HG03139 (cell line): ENCODE measurements around the gene FAM161A.
"Not testable (repeated sequence)": the region's sequence is repeated elsewhere in the genome, so short reads cannot be mapped to it uniquely, and the experiment has no call there.

Source experiments
- ATAC-seq: cut with Tn5 transposase; IDR thresholded peaks from one replicate; pipeline ENCODE4 v1.9.1; 2021; ENCODE audit not compliant: unreplicated experiment

Gene FAM161A, protein sequence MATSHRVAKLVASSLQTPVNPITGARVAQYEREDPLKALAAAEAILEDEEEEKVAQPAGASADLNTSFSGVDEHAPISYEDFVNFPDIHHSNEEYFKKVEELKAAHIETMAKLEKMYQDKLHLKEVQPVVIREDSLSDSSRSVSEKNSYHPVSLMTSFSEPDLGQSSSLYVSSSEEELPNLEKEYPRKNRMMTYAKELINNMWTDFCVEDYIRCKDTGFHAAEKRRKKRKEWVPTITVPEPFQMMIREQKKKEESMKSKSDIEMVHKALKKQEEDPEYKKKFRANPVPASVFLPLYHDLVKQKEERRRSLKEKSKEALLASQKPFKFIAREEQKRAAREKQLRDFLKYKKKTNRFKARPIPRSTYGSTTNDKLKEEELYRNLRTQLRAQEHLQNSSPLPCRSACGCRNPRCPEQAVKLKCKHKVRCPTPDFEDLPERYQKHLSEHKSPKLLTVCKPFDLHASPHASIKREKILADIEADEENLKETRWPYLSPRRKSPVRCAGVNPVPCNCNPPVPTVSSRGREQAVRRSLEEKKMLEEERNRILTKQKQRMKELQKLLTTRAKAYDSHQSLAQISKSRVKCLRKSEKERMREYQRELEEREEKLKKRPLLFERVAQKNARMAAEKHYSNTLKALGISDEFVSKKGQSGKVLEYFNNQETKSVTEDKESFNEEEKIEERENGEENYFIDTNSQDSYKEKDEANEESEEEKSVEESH

DNA sequence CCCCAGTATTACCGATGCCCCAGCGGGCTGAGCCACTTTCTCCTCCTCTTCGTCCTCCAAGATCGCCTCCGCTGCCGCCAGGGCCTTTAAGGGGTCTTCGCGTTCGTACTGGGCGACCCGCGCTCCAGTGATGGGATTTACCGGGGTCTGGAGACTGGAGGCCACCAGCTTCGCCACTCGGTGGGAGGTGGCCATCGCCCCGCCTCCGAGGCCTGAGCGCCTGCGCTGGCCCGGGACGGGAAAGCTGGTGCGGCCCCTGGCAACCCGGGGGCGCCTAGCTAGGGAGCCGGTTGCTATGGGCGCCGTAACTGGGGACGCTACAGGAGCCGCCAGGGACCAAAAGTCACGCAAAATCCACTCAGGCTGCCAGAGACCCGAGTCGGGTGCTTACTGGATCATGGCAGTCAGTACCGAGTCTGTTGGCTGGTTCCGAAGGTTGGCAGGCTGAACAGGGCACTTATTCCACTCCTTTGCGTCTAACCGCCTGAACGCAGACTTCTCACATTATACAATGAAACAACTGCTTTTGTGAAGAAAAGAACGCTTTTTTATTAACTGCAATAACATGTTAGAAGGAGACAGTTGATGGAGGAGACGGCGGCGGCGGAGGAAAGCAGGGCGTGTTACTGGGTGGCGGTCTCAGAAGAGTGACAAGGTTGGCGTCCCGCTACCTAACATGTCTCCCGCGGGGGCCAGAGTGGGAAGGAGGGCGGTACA lies at the start of gene FAM161A:
TSS of gene FAM161A (minus strand) at position 214 of the 717 bp plus-strand sequence. CDS start at position 195, 19 bp downstream.
- peak; percentile 69 for ATAC-seq

- ATAC-seq: no peak
Observed at GRCh38 chr2:61900281-61900680, 46.4 kb upstream of the FAM161A start.

DNA sequence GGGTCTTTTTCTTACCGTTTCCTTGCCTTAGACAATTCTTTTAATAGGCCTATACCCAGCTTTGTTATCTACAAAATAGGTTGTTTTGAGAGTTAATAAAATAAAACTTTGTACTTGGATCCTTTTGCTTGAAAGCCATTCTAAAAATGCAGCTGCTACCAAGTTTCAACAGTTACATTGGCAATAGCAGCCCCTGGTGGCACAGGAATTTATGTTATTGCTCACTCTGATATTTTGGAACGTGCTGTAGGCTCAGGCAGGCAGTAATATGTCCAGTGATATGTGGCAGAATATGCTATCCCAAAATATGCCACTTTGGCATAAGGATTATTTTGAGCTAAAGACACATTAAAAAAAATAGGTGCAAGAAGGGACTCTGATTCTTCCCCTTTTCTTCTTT lies 45.0 kb upstream of the FAM161A start:
- ATAC-seq: no peak

DNA sequence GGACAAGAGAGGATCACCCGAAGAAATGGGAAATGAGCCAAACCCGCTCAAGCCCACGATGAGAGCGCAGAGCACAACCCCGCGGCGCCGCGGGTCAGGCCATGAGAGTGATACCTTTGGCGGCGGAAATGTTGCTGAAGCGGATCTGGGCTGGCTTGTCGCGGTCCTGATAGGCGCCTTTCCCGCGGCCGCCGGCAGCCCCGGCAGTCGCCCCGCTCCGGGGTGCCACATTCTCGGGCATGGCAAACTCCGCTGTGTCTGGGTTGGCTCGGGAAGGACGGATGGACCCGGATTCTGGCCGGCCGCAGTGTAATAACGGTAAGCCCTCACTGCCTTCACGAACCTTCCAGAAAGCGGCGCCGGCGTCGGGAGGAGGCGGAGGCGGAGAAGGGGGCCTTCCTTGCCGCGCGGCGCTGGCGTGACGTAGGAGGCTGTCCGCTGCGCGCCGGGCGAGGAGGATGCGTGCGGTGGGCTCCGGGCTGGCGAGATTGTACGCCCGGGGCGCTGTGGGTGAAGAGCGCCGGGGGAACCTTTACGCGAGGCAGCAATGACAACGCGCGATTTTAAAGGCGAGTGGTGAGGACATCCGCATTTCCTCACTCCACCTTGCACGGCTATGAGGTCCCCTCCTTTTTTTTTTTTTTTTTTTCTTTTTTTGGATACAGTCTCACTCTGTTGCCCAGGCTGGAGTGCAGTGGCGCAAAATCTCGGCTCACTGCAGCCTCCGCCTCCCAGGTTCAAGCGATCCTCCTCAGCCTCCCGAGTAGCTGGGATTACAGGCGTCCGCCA lies 34.6 kb upstream of the FAM161A start, which contains the start of gene CCT4:
TSS of gene CCT4 (minus strand) at position 390 of the 789 bp plus-strand sequence. CDS start at position 241, 149 bp downstream.
- peak; percentile 77 for ATAC-seq

DNA sequence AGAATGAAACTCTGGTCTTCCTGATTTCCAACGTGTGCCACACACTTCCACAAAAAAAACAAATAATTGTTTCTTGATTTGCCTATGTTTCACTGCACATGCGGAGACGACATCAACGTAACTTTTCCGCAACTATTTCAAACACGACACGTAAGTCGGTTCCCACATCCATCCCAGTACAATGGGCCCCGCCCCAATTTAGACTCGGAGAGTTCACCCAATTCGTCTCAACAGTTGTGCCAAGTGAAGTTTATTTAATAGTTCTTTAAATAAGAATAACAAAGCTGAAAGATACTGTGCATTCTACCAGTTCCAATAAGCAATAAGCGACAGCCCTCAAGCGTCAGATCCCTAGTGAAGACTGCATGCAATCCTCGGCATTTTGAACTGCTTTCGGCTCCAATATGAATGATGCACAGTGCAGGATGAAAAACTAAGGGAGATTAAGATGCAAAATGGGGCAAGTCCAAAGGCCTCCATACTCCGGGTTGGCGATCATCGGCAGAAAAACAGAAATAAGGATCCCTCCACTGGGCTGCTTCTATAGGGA lies 33.9 kb upstream of the FAM161A start:
- peak; percentile 10 for ATAC-seq

DNA sequence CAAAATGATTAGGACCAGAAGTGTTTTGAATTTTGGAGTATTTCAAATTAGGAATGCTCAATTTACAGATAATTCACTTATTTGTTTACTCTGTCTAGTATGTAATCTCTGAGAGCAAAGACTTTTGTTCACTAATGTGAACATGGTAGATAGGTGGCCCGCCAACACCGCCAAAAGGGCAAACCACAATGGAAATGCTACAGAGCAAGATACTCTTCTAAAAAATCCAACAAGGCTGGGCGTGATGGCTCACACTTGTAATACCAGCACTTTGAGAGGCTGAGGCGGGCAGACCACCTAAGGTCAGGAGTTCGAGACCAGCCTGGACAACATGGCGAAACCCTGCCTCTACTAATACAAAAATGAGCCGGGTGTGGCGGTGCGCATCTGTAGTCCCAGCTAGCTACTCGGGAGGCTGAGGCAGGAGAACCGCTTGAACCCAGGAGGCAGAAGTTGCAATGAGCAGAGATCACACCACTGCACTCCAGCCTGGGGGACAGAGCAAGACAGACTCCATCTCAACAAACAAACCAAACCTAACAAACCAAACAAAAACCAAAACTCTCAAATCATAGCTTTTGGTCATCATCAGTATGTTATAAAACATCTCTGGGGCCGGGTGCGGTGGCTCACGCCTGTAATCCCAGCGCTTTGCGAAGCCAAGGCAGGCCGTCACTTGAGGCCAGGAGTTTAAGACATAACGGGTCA lies 32.2 kb upstream of the FAM161A start:
- no peak for ATAC-seq

DNA sequence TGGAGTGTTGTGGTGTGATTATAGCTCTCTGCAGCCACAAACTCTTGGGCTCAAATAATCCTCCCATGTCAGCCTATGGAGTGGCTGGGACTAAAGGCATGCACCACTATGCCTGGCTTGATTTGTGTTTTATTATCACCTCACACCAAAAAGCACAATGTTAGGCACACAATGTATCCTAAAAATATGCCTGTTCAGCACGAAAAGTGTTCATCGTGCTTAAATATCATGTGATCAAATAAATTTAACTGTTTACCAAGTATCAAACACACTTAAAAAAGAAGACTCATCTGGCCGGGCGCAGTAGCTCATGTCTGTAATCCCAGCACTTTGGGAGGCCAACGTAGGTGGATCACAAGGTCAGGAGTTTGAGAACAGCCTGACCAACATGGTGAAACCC lies 29.0 kb upstream of the FAM161A start:
- ATAC-seq: no peak

GRCh38 chr2:61879351-61879750 lies 25.5 kb upstream of the FAM161A start:
- not testable (repeated sequence) for ATAC-seq

DNA sequence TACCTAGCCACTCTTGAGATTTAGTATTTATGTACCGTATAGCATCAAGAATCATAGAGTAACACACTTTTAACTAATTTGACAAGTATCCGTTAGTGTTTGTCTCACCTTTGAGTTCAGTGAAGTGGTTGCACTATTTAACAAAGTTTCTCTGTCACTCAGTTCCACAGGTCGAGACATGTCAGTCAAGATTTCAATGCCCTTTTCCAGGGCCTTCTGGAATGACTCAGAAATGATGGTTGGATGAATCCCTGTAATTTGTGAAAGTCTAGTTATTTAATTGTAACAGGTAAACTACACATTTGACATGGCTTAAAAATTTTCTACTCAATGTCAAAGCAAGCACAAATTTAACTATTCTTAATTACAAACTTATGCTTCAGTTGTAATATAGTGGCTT lies 24.9 kb upstream of the FAM161A start:
- no peak for ATAC-seq

- ATAC-seq: no peak
Observed at GRCh38 chr2:61877571-61878245, 23.8 kb upstream of the FAM161A start.

DNA sequence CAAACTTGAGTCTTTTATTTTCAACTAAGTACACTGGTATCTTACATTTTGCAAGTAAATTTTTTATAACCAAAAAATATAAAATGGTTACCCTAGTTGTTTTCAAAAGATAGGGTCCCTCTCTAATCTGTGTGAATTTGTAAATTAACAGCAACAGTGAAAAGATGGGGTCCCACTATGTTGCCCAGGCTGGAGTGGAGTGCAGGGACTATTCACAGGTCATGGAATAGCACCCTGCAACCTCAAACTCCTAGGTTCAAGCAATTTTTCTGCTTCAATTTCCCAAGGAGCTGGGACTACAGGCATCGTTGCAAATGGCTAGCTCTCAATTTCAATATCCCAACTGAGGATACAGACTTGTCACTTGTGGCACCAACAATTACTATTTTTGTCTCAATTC lies 22.5 kb upstream of the FAM161A start:
- ATAC-seq: no peak

- ATAC-seq: not testable (repeated sequence)
Observed at GRCh38 chr2:61866482-61867089, 12.7 kb upstream of the FAM161A start.

GRCh38 chr2:61862085-61862484 lies 8.2 kb upstream of the FAM161A start:
- ATAC-seq: no peak

GRCh38 chr2:61857224-61857623 lies 3.4 kb upstream of the FAM161A start:
- no peak for ATAC-seq

DNA sequence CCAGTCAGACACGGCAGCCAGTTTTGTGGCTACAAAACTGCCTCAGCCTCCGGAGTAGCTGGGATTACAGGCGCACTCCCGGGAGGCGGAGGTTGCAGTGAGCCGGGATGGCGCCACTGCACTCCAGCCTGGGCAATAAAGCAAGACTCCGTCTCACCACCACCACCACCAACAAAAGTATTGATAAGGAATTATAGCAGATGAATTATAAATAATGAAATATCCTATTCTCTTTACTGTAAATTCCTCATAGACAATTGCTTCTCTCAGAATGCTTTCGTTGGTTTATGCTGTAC lies 1.4 kb upstream of the FAM161A start:
- no peak for ATAC-seq

GRCh38 chr2:61854564-61855317 lies 881 bp upstream of the FAM161A start:
- ATAC-seq: peak; percentile 83

DNA sequence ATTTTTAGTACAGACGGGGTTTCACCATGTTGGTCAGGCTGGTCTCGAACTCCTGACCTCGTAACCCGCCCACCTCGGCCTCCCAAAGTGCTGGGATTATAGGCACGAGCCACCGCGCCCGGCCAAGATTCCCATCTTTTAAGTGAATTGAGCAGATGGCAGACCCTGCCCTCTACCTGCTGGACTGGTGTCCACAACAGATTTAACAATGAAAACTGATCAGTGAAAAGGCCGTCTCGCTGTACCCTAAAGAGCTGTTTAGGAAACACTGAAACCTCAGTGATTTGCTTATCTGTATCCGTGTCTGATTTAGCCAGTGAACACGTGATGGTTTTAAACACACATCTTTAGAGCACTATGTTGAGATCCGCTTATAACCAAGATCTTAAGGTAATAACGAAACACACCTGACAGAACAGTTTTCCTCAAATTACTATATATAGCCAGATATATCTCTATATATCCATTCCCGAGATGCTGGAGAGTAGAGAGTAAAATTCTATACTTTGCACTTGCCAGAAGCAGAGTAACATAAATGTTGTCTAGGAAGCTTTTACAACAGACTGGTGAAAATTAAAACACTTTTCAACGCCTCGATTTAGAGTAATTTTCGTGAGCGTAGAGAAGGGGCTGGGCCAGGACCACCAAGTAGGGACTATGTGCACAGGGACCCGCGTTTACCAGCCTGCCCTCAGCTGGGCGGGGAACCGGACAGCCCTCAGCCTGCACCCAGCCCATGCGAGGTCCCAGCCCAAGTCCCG lies 594 bp downstream of the FAM161A start:
- ATAC-seq: peak; percentile 54

- ATAC-seq: not testable (repeated sequence)
Observed at GRCh38 chr2:61851270-61851669, 2.6 kb downstream of the FAM161A start.
